Suppressor macrophage treated with lipopolysaccharide for 4 hours (primary cell): Measurements from ENCODE around the gene MRFAP1.
"Not testable (repeated sequence)": the region's sequence is repeated elsewhere in the genome, so short reads cannot be mapped to it uniquely, and the experiment has no call there.

Source experiments
- DNase-seq: peaks from one replicate; pipeline ENCODE4 v3.0.0-alpha.2; 2020

MRFAP1 gene

DNA sequence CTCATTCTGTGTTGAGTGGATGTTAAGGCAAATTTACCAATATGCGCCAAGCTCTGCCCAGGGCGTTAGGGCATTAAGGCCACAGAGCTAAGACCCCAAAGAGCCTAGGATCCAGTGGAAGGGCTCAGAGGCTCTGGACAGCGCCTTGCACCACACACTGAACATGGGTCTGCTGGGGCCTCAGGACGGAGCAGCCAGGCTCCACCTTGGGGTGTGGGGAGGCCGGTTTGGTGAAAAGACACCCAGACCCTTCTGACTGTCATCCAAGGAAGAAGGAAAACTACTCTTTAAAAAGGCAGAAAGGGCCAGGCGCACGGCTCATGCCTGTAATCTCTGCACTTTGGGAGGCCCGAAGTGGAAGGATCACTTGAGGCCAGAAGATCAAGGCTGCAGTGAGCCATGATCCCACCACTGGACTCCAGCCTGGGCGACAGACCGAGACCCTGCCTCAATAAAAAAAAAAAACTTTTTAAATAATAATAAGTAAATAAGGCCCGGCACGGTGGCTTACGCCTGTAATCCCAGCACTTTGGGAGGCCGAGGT lies 1.3 kb upstream of the MRFAP1 start:
- no peak for DNase-seq

DNA sequence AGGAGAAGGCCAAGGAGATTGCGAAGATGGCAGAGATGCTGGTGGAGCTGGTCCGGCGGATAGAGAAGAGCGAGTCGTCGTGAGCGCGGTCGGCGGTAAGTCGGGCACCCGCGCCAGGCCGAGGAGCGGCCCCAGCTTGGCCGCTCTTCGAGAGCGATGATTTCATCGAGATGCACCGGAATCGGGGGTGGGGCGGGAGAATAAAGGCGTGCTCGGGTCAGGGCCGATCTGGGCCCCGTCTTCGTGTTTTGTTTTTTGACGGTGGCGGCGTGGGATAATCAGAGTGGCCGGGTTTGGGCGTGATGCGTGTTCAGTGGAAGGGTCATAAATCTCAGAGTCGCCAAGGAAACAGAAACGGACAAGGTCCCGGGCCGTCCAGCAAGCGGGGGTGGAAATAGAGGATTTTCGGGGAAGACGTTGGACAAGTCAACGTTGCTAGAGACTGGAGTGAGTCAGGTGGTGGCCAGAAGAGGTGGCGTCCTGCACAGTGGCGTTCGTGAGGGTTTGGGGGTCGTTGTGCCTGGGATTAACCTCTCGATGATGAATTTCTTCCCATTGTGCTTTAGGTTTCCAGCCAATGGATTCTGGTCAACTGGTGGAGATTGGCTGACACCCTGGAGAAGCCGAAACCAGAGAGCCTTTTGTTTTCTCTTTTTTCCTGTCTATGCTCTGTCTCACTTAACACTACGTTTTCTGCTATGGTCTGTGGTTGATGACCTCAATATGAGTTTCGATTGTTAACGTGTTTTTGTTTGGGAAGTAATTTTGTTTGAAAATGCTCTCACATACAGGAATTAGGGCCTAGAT lies 882 bp downstream of the MRFAP1 start:
- DNase-seq = peak; percentile 74

DNA sequence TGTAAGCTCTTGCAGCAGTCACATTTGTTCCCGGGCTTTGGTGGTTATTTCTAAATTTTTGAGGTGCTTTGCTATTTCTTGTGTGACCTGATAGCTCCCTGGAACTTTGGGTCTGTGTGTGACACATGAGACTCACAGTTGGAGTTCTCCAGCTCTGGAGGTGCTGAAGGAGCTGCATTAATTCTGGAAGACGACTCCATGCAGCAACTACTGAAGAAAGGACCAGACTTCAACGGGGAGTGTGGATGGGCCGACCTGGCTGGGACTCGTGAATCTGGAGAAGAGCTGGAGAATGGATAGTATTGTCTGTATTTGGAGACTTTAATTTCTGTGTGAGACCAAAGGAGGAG lies 1.5 kb downstream of the MRFAP1 start:
- DNase-seq = no peak

DNA sequence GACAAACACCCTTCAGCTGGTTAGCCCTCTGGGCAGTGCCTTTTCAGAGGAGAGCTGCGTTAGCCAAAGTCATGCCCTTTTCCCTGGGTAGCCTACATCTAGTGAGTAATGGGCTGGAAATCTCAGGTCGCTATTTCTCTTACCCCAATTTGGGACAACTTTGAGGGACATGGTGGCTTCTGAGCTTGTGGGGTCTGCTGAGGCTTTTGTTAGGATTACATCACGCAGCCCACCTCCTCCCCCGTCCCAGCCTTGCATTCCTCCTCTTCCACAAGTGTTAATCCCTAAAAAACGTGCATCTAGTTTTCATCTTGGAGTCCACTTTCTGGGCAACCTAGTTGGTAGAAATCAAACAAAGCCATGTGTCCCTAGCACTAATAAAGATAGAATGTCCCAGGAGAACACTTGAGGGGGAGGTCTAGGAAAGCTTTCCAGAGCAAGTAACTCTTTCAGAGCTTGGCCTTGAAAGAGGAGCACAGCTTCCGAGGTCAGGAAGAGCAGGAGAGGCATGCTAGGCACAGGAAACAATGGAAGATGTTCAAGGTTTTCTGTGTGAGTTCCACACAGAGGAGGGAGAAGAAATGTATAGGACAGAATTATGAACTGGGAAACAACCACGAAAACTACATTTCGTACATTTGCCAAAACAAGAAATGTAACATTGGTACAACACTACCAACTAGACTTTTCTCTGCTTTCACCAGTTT lies 2.8 kb downstream of the MRFAP1 start:
- no peak for DNase-seq

DNA sequence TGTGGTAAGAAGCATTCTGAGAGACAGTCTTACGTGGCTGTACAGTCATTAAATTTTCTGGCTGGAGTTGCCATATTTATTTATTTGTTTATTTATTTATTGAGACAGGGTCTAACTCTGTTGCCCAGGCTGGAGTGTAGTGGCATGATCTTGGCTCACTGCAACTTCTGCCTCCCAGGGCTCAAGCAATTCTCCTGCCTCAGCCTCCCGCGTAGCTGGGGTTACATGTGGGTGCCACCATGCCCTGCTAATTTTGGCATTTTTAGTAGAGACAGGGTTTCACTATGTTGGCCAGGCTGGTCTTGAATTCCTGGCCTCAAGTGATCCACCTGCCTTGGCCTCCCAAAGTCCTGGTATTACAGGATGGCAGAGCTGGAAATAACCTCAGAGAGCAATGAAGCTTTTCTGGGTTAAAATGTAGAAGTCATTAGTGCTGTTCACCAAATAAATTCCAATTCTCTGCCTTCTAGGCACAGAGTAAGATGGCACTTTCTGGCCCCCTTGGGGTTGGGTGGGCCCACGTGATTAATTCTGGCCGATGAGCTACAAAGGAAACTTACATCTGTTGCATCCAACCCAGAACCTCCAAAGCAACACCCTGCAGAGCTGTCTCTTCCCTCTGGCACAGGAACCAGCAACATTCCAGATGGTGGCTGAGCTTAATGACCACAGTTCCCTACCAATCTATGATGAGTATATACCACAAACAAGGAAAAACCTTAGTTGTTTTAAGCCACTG lies 4.5 kb downstream of the MRFAP1 start:
- no peak for DNase-seq

DNA sequence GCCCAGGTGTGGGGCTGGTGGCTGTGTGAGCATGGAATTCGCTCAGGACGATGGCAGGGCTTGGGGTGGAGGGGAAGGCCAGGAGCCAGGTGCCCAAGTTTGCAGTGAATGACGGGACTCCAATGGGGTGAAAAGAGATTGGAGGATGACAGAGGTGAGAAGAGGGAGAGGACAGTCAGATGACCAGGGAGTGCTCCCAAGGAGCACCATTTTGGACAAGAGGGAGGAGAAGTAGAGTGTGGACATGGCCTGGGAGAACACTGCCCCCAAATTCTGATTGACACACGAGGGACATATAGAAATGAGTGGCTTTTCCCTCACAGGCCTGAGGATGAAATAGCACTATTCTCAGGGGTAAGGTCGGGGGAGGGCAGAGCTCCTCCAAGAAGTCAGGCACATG lies 6.7 kb downstream of the MRFAP1 start:
- no peak for DNase-seq

DNA sequence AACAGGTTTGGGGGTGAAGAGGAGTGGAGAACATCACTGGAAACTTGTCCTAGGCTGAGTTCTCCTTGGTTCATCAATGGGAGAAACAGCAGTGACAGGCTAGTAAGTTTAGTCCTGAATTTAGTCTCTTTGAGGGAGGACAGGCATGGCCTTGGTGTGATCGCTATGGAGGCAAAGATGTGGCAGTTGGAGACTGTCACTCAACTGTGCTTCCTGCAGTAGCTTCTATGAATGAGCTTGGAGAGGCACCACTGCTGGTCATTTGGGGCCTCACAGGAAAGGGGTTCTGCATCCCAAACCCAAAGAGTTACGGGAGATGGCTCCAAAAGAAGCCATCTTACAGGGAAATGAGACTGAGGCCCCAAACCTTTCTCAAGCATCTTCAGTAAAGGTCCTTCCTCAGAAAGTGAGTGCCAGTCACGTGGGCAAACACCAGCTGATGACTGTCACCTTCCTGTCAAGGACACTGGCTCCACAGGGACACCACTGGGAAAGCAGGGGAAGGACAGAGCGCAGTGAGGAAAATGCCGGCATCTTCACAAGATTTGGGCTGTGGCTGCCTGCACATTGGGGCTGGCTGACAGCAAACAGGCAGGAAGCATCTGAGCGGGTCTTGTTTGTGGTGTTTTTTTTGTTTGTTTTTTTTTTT lies 7.2 kb downstream of the MRFAP1 start:
- no peak for DNase-seq

DNA sequence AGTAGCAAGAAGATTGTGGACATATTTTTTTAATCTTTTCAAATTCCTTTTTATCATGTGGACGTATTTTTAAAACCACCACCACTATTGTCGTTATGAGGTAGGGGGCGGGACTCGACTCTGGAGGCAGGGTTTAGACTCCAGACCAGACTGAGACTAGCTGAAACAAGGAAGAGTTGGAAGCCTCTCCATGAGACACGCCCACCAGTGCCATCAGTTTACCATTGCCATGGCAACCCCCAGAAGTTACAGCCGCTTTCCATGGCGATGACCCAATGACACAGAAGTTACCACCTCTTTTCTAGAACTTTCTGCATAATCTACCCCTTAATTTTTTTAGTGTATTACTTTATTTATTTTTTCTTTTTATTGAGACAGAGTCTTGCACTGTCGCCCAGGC lies 8.7 kb downstream of the MRFAP1 start:
- no peak for DNase-seq

DNA sequence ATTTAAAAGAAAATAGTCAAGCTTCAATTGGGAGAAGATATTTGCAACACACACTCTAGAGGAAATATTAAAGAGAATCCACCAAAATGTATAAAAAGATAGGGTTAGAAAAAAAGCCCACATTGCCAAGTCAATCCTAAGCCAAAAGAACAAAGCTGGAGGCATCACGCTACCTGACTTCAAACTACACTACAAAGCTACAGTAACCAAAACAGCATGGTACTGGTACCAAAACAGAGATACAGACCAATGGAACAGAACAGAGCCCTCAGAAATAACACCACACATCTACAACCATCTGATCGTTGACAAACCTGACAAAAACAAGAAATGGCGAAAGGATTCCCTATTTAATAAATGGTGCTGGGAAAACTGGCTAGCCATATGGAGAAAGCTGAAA lies 13.7 kb downstream of the MRFAP1 start:
- DNase-seq = not testable (repeated sequence)

DNA sequence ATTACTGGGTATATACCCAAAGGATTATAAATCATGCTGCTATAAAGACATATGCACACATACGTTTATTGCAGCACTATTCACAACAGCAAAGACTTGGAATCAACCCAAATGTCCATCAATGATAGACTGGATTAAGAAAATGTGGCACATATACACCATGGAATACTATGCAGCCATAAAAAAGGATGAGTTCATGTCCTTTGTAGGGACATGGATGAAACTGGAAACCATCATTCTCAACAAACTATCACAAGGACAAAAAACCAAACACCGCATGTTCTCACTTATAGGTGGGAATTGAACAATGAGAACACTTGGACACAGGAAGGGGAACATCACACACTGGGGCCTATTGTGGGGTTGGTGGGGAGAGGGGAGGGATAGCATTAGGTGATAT lies 14.8 kb downstream of the MRFAP1 start:
- DNase-seq = not testable (repeated sequence)

DNA sequence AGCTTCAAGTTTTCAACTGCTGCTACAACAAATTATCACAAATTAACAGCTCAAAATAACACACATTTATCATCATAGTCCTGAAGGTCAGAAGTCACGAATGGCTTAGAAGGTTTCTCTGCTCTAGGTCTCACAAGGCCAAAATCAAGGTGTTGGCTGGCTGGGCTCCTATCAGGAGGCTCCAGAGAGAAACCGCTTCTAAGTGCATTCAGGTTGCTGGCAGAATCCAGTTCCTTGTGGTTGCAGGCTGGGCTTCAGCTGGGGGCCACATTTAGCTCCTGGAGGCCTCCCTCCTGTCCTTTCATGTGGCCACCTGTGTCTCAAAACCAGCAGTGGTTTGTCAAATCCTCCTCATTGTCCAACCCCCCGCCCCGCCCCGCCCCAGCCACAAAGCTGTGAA lies 15.4 kb downstream of the MRFAP1 start:
- no peak for DNase-seq

DNA sequence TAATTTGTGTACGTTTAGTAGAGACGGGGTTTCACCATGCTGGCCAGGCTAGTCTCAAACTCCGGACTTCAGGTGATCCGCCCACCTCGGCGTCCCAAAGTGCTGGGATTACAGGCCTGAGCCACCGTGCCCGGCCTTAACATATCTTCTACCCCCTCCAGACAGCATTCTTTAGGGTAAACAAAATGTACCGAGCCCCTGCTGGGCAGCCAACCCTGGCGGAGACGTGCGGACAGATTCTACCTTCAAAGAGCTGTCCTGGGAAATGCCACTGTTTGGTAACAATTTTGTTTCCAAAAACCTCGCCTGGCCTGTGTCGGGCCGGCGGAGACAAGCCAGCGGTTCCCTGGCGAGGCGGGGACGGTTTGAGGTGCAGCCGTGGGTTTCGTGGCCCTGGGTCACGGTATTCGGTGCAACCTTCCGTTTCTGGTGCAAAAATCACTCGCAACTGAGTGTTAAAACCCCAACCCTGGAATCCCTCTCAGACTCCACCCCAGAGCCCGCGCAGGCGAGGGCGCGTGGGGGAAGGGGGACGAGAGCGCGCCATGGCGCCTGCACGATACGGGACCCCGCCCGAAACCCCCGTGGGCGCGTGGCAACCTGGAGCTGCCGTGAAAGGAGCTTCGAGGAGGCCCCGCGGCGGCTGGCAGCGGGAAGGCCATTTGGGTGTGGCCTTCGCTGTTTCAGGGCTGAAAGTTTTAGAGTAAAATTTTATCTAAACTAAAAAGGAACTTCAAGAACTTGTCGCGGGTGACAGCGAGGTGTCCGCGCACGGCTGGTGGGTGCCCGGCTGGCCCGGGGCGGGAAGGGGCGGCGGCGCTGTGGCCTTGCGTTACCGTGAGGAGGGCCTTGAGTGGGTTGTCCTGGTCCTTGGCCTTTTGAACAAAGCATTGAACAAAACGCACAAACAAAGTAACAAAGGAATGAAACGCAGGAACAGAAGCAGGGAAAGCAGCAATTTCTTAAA lies 17.0 kb downstream of the MRFAP1 start:
- DNase-seq = no peak

DNA sequence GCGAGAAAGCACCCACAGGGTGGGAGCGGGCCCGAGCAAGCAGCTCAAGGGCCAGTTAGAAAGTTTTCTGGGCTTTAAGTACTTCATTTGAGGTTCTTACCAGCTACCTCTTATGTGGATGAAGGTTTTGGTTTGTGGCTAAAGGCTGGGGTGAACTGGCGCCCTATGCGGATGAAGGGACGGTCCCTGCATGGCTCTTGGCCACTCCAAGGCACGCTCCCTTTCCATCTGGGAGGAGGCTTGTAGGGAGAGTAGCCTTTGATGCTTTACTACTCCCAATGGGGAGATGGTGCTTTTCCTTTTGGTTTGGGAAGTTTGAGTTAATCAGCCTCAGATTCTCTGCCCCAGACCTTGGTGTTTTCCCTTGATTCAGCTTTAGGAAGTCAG lies 17.7 kb downstream of the MRFAP1 start:
- DNase-seq = no peak

DNA sequence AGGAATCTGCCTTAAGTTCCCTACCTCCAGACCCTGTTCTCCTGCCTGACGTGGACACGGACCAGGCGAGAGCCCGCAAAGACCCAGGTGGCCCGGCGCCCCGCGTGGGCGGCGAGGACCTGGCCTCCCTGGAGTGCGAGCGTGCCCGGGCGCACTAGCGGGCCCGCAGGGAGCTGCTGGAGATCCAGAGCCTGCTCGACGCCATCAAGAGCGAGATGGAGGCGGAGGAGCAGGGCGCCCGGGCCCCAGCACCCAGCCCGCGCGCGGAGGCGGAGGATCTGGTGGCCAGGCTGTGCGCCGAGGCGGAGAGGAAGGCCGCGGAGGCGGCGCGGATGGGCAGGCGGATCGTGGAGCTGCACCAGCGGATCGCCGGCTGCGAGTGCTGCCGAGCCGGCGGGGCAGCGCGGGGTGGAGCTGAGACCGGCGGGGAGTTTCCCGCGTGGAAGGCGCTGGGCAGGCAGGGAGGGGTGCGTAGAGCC lies 18.2 kb downstream of the MRFAP1 start:
- peak; percentile 44 for DNase-seq

DNA sequence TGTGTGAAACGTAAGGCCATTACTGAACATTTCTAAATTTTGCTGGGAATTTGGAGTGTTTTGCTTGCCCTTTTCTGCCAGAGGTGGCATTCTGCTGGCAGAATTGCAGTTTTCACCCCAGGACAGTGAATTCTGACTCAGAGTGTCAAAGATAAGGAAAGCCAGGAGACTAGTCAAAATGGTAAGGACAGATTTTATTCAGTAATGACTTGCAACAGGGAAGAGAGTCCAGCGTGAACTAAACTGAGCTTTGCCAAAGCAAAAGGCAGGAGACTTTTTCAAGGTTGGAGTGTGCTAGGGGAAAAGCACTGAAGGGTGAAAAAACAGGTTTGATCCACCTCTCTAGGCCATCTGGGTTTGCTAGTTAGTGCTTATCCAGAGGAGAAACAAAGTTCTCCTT lies 19.4 kb downstream of the MRFAP1 start:
- DNase-seq = no peak

DNA sequence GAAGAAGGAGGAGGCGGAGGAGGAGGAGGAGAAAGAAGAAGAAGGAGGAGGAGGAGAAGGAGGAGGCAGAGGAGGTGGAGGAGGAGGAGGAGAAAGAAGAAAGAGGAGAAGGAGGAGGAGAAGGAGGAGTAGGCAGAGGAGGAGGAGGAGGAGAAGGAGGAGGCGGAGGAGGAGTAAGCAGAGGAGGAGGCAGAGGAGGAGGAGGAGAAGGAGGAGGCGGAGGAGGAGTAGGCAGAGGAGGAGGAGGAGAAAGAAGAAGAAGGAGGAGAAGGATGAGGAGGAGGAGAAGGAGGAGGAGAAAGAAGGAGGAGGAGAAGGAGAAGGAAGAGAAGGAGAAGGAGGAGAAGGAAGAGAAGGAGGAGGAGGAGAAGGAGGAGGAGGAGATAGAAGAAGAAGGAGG lies 19.9 kb downstream of the MRFAP1 start:
- DNase-seq = no peak

DNA sequence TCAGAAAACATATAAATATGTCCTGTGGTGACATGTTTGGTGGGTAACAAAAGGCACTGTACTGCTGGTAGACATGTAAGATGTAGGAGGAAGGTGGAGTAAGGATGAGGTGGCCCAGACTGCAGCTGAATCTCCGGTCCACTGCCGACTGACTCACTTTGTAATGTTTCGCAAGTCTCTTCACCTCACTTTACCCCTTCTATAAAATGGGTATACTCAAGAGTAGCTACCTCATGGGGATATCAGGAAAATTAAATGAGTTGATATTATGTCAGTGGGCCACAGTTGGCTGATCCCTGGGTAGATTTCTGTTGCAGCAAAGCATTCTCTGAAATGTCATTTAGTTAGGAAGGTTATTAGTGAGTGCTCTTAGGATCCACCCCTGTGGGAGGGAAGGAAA lies 22.1 kb downstream of the MRFAP1 start:
- no peak for DNase-seq

DNA sequence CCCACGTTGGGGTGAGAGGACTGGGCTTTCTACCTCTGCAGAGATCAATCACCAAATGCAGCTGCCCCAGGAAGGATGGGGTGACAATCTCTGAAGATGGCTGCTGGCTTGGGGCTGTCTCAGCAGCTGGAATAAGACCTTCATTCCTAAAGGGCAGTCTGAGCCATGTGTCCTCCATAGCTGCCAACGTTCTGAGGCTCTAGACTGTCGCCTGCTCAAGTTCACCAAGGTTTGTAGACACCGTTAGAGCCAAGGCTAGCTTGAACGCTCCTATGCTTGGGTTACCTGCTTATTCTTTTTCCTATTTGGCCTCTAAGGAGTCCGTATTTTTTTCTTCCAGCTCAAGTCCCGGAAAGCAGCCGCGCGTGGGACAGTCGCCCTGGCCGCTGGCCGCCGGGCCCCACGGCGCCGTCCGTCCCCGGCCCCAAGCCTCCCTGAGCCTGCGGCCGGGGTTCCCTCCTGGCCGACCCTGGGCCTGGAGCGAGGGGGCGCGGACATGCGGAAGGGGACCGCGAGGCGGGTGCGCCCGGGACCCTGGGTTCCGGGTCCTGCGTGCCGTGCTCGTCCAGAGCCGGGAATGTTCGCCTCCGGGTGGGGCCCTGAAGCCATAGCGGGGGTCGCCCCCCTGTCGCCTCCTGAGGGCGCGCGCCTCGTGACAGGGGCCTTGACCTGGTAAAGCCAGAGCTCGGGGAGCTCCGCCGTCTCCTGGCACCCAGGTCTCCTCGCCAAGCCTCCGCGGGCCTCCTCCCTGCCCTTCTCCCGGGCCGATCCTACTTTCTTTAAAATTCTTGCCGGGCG lies 23.3 kb downstream of the MRFAP1 start:
- no peak for DNase-seq

DNA sequence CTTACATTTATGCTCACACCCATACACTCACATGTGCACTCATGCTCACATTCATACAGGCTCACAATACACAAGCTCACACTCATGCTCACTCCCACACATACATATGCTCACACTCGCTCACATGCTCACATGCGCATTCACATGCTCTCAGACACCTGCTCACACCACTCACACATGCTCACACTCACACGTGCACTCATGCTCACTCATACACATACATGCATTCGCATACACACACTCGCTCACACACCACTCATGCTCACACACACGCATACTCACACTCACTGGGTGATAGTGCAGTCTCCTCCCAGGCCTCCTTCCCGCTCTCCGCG lies 24.8 kb downstream of the MRFAP1 start:
- no peak for DNase-seq

DNA sequence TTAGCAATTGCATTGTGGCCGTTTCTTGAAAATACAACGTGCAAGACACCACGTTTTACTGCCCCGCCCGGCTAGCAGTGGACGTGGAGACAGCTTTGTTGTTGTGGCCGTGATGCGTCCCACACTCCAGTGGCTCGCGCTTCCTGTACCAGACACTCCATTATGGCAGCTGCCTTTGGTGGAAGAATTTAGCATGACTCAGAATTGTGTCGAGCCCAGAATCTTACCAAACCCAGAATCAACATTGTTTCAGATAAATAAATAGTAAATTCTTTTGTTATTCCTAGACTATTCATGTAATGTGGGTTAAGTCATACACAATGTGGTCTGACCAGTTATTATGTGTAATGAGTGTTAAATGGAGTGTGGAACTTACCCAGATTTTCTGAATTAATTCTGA lies 27.9 kb downstream of the MRFAP1 start:
- DNase-seq = no peak

DNA sequence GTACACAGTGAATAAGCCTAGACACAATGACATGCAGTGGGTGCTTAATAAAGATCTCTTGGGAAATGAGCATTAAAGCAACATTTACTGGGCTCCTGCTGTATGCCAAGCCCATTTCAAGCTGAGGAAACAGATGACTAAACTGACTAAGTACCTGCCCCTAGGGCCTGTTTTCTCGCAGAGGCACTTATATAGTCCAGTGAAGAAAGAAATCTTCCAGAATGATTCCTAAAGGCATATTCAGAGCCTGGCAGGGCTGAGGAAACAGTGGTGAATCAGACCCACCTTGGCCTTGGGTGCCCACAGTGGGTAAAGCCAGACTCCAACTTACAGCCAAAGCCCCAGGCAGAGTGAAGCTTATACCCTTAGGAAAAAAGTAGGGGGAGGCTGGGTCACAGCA lies 31.2 kb downstream of the MRFAP1 start:
- no peak for DNase-seq
